Bronchus fibroblast of lung (primary cell): ENCODE measurements around the gene CYSTM1. TPM values are rescaled to one million over a fixed set of nuclear protein-coding genes. Genes with fewer than 3 reads are reported as not detected.

Experiments used
- total RNA-seq: library from RNA; depleted of rRNA; stranded (reverse); fragments of >200 nt; gene quantifications from 2 replicates; pipeline ENCODE4 v1.2.3, GENCODE V29; 2015

The CYSTM1 gene
- 12.3 and 18.7 TPM in 2 replicates for total RNA-seq

DNA sequence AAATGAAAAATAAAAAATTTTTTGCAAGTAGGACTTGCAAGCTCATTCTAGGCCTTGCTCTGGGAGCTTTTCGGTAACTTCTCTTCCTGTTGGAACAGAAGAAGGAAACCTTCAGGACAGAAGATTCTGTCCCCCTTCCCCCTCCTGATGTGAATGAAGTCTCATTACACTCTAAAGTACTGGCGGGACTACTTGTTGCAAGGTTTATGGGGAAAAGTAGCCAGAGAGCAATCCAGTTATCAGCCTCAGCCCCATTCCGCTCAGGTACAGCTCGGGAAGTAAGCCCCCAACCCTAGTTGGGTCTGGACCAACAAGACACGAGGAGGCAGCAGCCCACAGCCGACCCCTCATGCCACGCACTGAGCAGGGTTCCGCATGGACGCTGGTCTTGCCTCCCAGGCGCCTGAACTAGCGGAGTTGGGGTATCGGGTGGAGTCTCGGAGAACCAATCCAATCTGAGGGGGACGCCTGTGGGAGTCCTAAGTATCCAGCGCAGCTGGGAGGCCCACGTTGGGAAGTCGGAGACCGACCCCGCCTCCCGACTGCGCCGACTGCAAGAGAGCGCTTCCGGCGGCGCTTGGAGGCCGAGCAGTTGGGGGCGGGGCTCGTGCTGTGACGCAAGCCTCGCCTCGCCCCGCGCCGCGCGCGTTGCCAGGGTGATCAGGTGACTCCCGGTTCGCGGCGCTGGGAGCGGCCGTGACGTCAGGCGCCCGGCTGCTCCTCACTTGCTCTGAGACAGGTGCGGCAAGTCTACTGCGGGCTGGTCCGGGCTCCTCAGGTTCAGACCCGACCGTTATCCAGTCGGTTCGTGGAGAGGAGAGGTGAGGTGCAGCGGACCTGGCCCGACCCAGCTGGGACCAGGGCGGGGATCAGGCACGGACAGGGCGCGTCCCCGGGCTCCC lies at the start of gene CYSTM1:
TSS of gene CYSTM1 (plus strand) at position 724 of the 902 bp plus-strand sequence. CDS start 19,278 bp downstream, outside the sequence.

DNA sequence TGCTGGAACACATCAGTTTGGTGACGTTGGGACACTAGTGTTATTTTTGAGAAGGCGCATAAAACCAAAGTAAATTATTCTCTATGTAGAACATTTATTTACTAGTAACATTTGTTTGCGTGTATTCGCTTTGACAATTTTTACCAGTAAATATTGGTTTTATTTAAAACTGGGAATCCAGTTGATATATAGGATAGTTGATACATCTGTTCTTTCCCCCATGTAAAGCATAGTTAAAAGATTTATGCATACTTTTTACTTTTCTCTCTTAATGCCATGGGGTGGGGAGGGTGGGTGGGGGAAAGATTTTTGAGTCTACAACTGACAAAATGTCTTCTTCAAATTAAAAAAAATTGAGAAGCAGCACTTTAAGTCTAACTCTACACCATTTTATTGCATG lies 49.4 kb upstream of the CYSTM1 start, which contains the start of gene IGIP:
TSS of gene IGIP (plus strand) at position 301 of the 400 bp plus-strand sequence. CDS start 2,540 bp downstream, outside the sequence.

Other genes with a start within 250 kb of the CYSTM1 start
- 0.15 and 0.17 TPM in 2 replicates for gene NRG2, start 131.9 kb upstream of the CYSTM1 start, total RNA-seq
- gene PURA, start 61.1 kb upstream of the CYSTM1 start, total RNA-seq, result 1.7 and 1.8 TPM in 2 replicates
- gene IGIP, start 49.3 kb upstream of the CYSTM1 start, total RNA-seq, result 0.45 and 0.50 TPM in 2 replicates
- 79.7 and 99.0 TPM in 2 replicates for gene PFDN1, start 127.9 kb downstream of the CYSTM1 start, total RNA-seq
- 2.4 and 3.5 TPM in 2 replicates for gene HBEGF, start 171.4 kb downstream of the CYSTM1 start, total RNA-seq
- not detected in 2 replicates for gene SLC4A9, start 185.0 kb downstream of the CYSTM1 start, total RNA-seq
- 22.5 and 23.8 TPM in 2 replicates for gene ANKHD1, start 226.6 kb downstream of the CYSTM1 start, total RNA-seq